ENCODE measurements around the gene ADD3. TPM values are rescaled to one million over a fixed set of nuclear protein-coding genes. Genes with fewer than 3 reads are reported as not detected.

ADD3 gene
- total RNA-seq, 2 experiments from 2014 or later, result 273 to 302 TPM

DNA sequence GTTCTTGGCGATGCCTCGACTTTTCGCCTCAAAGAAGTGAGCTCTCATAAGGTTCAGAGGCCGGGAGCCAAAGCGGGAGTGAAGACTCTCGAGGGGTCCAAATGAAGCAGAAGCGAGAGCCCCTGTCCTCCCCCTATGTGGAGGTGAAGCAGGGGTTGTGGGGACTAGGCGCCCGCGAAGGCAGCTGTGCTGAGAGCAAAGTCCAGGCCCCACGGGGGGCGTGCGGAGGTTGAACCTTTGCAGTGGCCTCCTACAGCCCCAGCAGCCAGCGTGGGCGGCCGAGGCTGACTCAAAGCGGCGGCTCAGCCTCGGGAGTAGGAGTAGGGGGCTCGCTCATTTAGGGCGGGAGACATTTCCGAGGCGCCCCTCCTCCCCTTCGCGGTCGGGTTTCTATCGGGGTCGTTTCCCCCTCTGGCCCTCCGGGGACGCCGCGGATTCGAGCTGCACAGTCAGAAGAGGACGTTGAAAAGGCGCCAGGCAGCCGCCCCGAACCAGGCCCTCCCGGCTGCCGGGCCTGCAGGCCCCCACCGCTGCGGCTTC, 553 bp upstream of the ADD3 start:
- H3K36me3 Mint-ChIP-seq (ENCODE audit: low read depth), result peaks cover 30% of the 10 kb centered on the region
- H3K4me1 ChIP-seq (ENCODE audit: insufficient read depth, low read length), result peaks cover 16% of the 10 kb centered on the region
- no peaks in the 10 kb centered on the region for H3K27me3 Mint-ChIP-seq
- intact Hi-C loops (cut with DNase I, micrococcal nuclease), result loop anchor here (2.0 to 10.0 kb wide), 5 partner anchors 84 to 558 kb away; partner anchors contain the start of genes MXI1 (in 2 of the 2), SMC3 (in 1 of the 2), SMNDC1 (in 1 of the 2) and XPNPEP1 (in 1 of the 2)
- peak overlapping the region; percentile 60 to 64 for H3K27ac ChIP-seq (ENCODE audit: low read depth in 1 of 2, low read length in 2 of 2)
- H3K4me3 ChIP-seq (ENCODE audit: low read length), result peak overlapping the region; percentile 63
- ChIA-PET CTCF (interaction anchor here (0.9 to 1.4 kb wide), 4 partner anchors 9 to 219 kb away, joined by 3 to 5 read pairs (median 4); no protein-coding TSS in a partner anchor), POLR2A (interaction anchor here (0.7 to 4.1 kb wide), 12 partner anchors 15 to 297 kb away, joined by 3 to 69 read pairs (median 4); partner anchors contain the start of gene SMNDC1)
- no peaks in the 10 kb centered on the region for H3K27me3 ChIP-seq (ENCODE audit: control insufficient read depth in 1 of 2, insufficient read depth in 2 of 2, low read length in 2 of 2)
- DNase-seq (peak in 3 of 14 experiments; percentile 10 to 19 (median 17)), ATAC-seq (ENCODE audit: poor library complexity) (no peak)
- peaks cover under 1% of the 10 kb centered on the region for H3K36me3 ChIP-seq (ENCODE audit: insufficient read depth, low read length)
- no peak overlapping the region for H3K27ac Mint-ChIP-seq
- no peaks in the 10 kb centered on the region for H3K9me3 Mint-ChIP-seq
- H3K4me1 Mint-ChIP-seq (ENCODE audit: low read depth), result peaks cover 43% of the 10 kb centered on the region
- no peaks in the 10 kb centered on the region for H3K9me3 ChIP-seq (ENCODE audit: control insufficient read depth in 1 of 2, insufficient read depth in 1 of 2, low read length in 2 of 2)
- H3K4me3 Mint-ChIP-seq, result no peak overlapping the region
- TF ChIP-seq CTCF (IDR thresholded peaks at IDR 0.05), result no peak

DNA sequence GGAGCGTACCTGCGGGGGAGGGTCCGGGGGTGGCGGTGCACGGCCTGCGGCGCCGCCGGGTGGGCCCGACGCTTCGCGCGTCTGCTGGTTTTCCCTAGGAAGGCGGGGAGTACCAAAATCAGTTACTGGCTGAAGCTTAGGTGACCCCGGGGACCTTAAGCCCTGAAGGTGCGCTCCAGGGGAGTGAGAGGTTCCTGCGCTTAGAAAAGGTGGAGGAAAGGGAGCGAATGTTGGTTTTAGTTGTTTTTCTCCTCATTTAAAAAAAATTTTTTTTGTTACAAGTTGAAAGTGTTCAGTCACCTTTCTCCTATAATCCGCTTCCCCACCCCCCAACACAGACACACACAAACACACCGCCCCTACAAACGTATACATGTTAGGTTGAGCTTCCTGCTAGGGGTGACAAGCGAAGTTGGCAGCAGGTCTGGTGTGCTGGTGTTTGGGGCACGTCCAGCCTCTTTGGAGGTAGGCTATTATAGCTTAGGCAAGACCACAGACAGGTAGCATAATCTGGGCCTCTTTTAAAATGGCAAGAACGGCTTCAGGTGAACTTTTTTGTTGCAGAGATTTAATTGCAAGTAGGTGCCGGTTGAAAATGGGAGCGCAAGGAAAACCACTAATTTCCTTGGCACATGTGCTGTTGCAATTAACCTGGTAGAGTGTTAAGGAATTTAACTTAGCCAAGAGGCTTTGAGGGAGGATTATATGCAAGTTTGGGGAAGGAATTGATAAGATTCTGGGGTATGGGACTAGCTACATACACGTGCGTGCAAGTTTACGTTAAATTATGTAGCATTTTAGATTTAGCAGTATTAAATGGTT, 945 bp downstream of the ADD3 start:
- peaks cover 3% of the 10 kb centered on the region for H3K36me3 ChIP-seq (ENCODE audit: insufficient read depth, low read length)
- DNase-seq (peak; percentile 19 to 75 (median 44)), ATAC-seq (ENCODE audit: poor library complexity) (peak; percentile 1)
- Mint-ChIP-seq H3K27ac (no peak overlapping the region), H3K9me3 (no peaks in the 10 kb centered on the region), H3K36me3 (ENCODE audit: low read depth) (peaks cover 43% of the 10 kb centered on the region), H3K4me1 (ENCODE audit: low read depth) (peaks cover 53% of the 10 kb centered on the region), H3K27me3 (no peaks in the 10 kb centered on the region), H3K4me3 (peak overlapping the region; percentile 99)
- H3K4me3 ChIP-seq (ENCODE audit: low read length), result peak overlapping the region; percentile 63
- TF ChIP-seq CTCF (IDR thresholded peaks at IDR 0.05), result no peak
- peaks cover 27% of the 10 kb centered on the region for H3K4me1 ChIP-seq (ENCODE audit: insufficient read depth, low read length)
- ChIA-PET POLR2A (interaction anchor here (0.6 to 4.1 kb wide), 26 partner anchors 9 to 852 kb away, joined by 3 to 69 read pairs (median 4); partner anchors contain the start of gene SMNDC1), CTCF (interaction anchor here (1.1 to 3.0 kb wide), 2 partner anchors 31 to 68 kb away, joined by 3 to 9 read pairs; no protein-coding TSS in a partner anchor)
- no peaks in the 10 kb centered on the region for H3K27me3 ChIP-seq (ENCODE audit: control insufficient read depth in 1 of 2, insufficient read depth in 2 of 2, low read length in 2 of 2)
- H3K27ac ChIP-seq (ENCODE audit: low read depth in 1 of 2, low read length in 2 of 2), result peak overlapping the region; percentile 55 to 93
- intact Hi-C loops (cut with DNase I, micrococcal nuclease), result loop anchor here (2.0 to 10.0 kb wide), 7 partner anchors 30 to 556 kb away; partner anchors contain the start of genes MXI1 (in 2 of the 2), SMC3 (in 1 of the 2) and SMNDC1 (in 1 of the 2)
- H3K9me3 ChIP-seq (ENCODE audit: control insufficient read depth in 1 of 2, insufficient read depth in 1 of 2, low read length in 2 of 2), result no peaks in the 10 kb centered on the region

Data from CD4-positive, alpha-beta T cell (primary cell).